ENCODE results near the gene MYH3. TPM values are rescaled to one million over a fixed set of nuclear protein-coding genes. Genes with fewer than 3 reads are reported as not detected.

The MYH3 gene
- polyA plus RNA-seq, 2 of the 4 experiments (the other 2 are of a cell fraction), result 1.6 to 2.1 TPM

- TF ChIP-seq NFE2L2 (conservative IDR thresholded peaks at IDR 0.05; ENCODE audit: low read length), result no peak
- TF ChIP-seq, protein P1, sequence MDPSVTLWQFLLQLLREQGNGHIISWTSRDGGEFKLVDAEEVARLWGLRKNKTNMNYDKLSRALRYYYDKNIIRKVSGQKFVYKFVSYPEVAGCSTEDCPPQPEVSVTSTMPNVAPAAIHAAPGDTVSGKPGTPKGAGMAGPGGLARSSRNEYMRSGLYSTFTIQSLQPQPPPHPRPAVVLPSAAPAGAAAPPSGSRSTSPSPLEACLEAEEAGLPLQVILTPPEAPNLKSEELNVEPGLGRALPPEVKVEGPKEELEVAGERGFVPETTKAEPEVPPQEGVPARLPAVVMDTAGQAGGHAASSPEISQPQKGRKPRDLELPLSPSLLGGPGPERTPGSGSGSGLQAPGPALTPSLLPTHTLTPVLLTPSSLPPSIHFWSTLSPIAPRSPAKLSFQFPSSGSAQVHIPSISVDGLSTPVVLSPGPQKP (IDR thresholded peaks at IDR 0.05; ENCODE audit: low read depth, low read length), result no peak
- no peak for TF ChIP-seq CEBPB (IDR thresholded peaks at IDR 0.05)
These were observed 40.5 kb downstream of the MYH3 start (continued) for GRCh38 chr17:10616502-10617119.

DNA sequence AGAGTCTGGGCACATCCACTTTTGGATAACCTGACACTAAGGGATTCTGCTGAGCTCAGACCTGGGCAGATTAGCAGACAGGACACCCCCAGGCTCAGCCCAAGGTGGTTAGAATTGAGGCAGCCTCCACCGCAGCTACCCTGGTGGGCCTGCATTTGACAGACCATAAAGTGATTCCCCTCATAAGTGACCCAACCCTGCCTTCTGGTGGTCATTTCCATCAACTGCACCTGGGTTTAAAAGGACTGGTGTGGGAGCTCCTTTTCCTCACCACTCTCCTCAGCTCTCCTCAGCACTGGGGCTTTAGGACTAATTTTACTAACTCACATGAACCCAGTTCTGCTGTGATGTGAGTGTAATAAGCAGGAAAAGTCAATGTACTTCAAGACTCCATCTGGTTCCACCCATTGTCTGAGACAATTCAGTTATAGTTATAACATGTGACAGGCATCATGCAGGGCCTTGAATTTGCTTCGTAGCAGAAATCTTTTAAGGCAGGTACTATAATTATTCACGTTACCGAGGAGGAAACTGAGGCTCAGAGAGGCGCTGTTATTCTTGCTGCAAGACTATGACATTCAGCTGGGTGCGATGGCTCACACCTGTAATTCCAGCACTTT is 42.5 kb downstream of the MYH3 start:
- 21% methylated on average over 6 of the region's 6 CpGs for WGBS (ENCODE audit: missing lambda C conversion rate)
- Histone ChIP-seq H3K4me3 (no peak overlapping the region), H3K9me3 (no peaks in the 10 kb centered on the region), H3K27ac (no peak overlapping the region), H3K4me2 (no peak overlapping the region), H3K4me1 (peaks cover 9% of the 10 kb centered on the region; the same call in 1 of the 3 replicates)
- no peak for TF ChIP-seq RNF2 (IDR thresholded peaks at IDR 0.05; ENCODE audit: borderline replicate concordance, low read depth)
- TF ChIP-seq HOXB5 (CRISPR knock-in tag; IDR thresholded peaks at IDR 0.05), result no peak
- peak; percentile 87 for TF ChIP-seq SMC3 (IDR thresholded peaks at IDR 0.05)
- no peak for TF ChIP-seq POLR2A (IDR thresholded peaks at IDR 0.05; ENCODE audit: low read length)
- TF ChIP-seq, protein P2, sequence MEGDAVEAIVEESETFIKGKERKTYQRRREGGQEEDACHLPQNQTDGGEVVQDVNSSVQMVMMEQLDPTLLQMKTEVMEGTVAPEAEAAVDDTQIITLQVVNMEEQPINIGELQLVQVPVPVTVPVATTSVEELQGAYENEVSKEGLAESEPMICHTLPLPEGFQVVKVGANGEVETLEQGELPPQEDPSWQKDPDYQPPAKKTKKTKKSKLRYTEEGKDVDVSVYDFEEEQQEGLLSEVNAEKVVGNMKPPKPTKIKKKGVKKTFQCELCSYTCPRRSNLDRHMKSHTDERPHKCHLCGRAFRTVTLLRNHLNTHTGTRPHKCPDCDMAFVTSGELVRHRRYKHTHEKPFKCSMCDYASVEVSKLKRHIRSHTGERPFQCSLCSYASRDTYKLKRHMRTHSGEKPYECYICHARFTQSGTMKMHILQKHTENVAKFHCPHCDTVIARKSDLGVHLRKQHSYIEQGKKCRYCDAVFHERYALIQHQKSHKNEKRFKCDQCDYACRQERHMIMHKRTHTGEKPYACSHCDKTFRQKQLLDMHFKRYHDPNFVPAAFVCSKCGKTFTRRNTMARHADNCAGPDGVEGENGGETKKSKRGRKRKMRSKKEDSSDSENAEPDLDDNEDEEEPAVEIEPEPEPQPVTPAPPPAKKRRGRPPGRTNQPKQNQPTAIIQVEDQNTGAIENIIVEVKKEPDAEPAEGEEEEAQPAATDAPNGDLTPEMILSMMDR (IDR thresholded peaks at IDR 0.05), result peak; percentile 84
- no peak for TF ChIP-seq RCOR1 (IDR thresholded peaks at IDR 0.05; ENCODE audit: low read depth, low read length)
- no peak for TF ChIP-seq PBX3 (IDR thresholded peaks at IDR 0.05)
- TF ChIP-seq RAD21 (conservative IDR thresholded peaks at IDR 0.05 in 1 of 2, IDR thresholded peaks at IDR 0.05 in 1 of 2), result peak; percentile 84 to 86
- ChIA-PET POLR2A (interaction anchor here (0.8 kb wide), 1 partner anchor 319 kb away, joined by 4 read pairs; no protein-coding TSS in a partner anchor), CTCF (interaction anchor here (0.6 to 14.2 kb wide), 43 partner anchors 13 to 695 kb away, joined by 3 to 614 read pairs (median 3); partner anchors contain the start of gene MYH13)
- DNase-seq (ENCODE audit: low read depth in 1 of 2, low spot score in 1 of 2) (peak; percentile 61 to 77), ATAC-seq (peak; percentile 54 to 70; a peak in 4 of 6 replicates), FAIRE-seq (peak; percentile 63)

DNA sequence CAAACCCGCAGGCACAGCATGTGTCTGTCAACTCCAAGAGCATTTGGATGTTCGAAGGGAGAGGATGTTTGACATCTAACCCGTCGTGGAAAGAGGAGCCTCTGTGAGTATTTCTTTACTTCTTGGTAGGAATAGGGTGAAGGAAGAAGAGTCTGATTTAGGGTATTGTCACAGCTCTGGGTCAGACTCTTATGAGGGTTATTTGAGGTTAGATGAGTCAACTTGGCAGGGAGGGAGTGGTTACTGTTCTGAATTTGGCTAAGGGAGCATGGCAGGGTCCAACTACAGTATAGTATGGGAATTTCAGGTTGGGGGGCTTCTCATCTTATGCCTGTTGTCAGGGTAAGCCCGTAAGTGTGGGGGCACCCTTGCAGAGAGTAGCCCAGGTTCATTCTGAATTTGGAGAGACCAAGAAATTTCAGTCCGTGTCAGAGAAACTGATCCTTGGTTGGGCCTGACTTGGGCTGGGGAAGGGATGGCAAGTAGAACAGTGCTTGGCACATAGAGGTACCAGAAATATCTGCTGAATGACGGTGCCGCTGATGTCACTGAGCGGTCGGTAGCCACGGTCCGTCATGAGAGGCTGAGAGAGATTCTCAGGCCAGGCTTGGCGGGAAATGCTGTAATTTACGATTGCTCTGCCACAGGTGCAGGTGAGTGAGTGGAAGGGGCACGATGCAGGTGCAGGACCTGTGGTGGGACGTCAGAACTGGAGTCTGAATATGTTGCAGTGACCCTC is 43.2 kb downstream of the MYH3 start:
- WGBS (ENCODE audit: missing lambda C conversion rate), result 47% methylated on average over 16 of the region's 16 CpGs
- no peak overlapping the region for H3K4me3 ChIP-seq
- ChIA-PET POLR2A (interaction anchor here (0.8 kb wide), 1 partner anchor 318 kb away, joined by 4 read pairs; no protein-coding TSS in a partner anchor), CTCF (interaction anchor here (0.6 to 14.2 kb wide), 33 partner anchors 12 to 695 kb away, joined by 3 to 614 read pairs (median 4); partner anchors contain the start of gene MYH13)
- H3K4me1 ChIP-seq, result peaks cover 9% of the 10 kb centered on the region; the same call in 1 of the 3 replicates
- H3K4me2 ChIP-seq, result peak overlapping the region; percentile 5; the same call in 1 of the 3 replicates
- no peaks in the 10 kb centered on the region for H3K9me3 ChIP-seq
- no peak overlapping the region for H3K27ac ChIP-seq
- FAIRE-seq, result no peak
- ATAC-seq, result no peak
- TF ChIP-seq CBX8 (IDR thresholded peaks at IDR 0.05) (no peak), HEYL (CRISPR knock-in tag; IDR thresholded peaks at IDR 0.05) (no peak), ESRRA (IDR thresholded peaks at IDR 0.05; ENCODE audit: borderline replicate concordance, low read length) (no peak), NR3C1 (IDR thresholded peaks at IDR 0.05) (no peak), BCL3 (IDR thresholded peaks at IDR 0.05) (no peak), RCOR1 (IDR thresholded peaks at IDR 0.05; ENCODE audit: low read depth, low read length) (no peak), MAX (IDR thresholded peaks at IDR 0.05) (no peak), KDM5A (IDR thresholded peaks at IDR 0.05) (no peak), SREBF2 (IDR thresholded peaks at IDR 0.05) (no peak), POLR2A (IDR thresholded peaks at IDR 0.05; ENCODE audit: low read length) (no peak), CHD4 (IDR thresholded peaks at IDR 0.05; ENCODE audit: borderline replicate concordance) (no peak), HDAC2 (IDR thresholded peaks at IDR 0.05) (no peak), HMGXB4 (CRISPR knock-in tag; IDR thresholded peaks at IDR 0.05; ENCODE audit: borderline replicate concordance) (no peak)
- TF ChIP-seq, protein P3, sequence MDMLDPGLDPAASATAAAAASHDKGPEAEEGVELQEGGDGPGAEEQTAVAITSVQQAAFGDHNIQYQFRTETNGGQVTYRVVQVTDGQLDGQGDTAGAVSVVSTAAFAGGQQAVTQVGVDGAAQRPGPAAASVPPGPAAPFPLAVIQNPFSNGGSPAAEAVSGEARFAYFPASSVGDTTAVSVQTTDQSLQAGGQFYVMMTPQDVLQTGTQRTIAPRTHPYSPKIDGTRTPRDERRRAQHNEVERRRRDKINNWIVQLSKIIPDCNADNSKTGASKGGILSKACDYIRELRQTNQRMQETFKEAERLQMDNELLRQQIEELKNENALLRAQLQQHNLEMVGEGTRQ (IDR thresholded peaks at IDR 0.05), result no peak
- no peak for DNase-seq (ENCODE audit: low read depth in 1 of 2, low spot score in 1 of 2)
